ENCODE measurements around the gene TRAPPC4. TPM values are rescaled to one million over a fixed set of nuclear protein-coding genes. Genes with fewer than 3 reads are reported as not detected.
"Not testable (repeated sequence)": the region's sequence is repeated elsewhere in the genome, so short reads cannot be mapped to it uniquely, and the experiment has no call there.

The TRAPPC4 gene
- total RNA-seq, 6 experiments from 2014 or later: 71.7 to 92.6 (median 81.4) TPM

DNA sequence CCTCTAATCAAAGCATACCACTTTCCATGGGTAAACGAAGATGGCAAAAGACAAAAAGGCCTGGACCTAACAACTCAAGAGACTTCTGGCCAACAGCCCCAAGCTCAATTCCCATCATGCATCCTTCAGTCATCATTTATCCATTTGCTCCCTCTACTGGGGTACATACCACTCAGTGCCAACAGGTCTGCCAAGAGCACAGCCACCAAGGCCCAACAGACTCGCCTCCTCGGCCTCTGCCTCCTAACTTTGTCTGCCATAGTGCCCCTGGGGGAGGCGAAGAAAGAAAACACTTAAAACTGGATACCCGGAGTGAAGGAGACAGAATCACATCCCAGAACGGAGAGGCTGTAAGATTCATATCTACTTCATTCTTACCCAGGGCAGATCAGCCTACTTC, 37.3 kb downstream of the TRAPPC4 start:
- peaks cover 37% of the 10 kb centered on the region for H3K36me3 Mint-ChIP-seq (ENCODE audit: low read depth)
- peak overlapping the region; percentile 83 for H3K27ac Mint-ChIP-seq

DNA sequence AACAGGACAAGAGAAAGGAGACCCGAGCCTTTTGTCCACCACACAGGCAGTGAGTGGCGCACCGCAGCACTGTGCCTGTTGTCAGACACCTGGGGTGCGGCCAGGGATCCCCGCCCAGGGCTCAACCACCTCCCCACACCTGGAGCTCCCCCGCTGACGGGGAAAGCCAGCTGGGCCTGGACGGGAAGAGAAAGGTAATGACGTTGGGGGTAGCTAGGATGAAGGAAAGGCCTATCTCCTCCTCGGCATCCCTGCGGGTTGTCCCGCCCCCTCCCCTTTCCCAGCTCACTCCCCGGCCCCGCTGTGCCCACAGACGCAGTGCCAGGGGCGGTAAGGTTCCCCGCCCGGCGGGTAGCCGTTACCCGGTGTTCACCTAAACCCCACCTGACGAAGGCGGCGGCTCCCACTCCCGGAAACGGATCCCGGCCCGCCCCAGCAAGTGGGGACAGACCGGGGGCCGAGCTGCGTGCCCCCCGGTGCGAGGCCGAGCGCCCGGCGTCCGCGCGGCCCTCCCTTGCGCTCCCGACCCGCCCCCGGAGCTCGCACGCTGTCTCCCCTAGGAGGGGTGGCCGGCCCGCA, 37.9 kb downstream of the TRAPPC4 start:
- H3K27ac Mint-ChIP-seq: peak overlapping the region; percentile 92
- H3K36me3 Mint-ChIP-seq (ENCODE audit: low read depth): peaks cover 31% of the 10 kb centered on the region
- H3K4me3 Mint-ChIP-seq: peak overlapping the region; percentile 91
- DNase-seq: no peak
- no peaks in the 10 kb centered on the region for H3K9me3 Mint-ChIP-seq
- H3K27me3 Mint-ChIP-seq (ENCODE audit: insufficient read depth): peaks cover 1% of the 10 kb centered on the region; the same call in 1 of the 2 replicates
- TF ChIP-seq, protein P1, sequence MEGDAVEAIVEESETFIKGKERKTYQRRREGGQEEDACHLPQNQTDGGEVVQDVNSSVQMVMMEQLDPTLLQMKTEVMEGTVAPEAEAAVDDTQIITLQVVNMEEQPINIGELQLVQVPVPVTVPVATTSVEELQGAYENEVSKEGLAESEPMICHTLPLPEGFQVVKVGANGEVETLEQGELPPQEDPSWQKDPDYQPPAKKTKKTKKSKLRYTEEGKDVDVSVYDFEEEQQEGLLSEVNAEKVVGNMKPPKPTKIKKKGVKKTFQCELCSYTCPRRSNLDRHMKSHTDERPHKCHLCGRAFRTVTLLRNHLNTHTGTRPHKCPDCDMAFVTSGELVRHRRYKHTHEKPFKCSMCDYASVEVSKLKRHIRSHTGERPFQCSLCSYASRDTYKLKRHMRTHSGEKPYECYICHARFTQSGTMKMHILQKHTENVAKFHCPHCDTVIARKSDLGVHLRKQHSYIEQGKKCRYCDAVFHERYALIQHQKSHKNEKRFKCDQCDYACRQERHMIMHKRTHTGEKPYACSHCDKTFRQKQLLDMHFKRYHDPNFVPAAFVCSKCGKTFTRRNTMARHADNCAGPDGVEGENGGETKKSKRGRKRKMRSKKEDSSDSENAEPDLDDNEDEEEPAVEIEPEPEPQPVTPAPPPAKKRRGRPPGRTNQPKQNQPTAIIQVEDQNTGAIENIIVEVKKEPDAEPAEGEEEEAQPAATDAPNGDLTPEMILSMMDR (IDR thresholded peaks at IDR 0.05): no peak
- H3K4me1 Mint-ChIP-seq (ENCODE audit: low read depth): peaks cover 29% of the 10 kb centered on the region

More for the DNA sequence above, 37.3 kb downstream of the TRAPPC4 start:
- H3K9me3 Mint-ChIP-seq: no peaks in the 10 kb centered on the region
- peaks cover 1% of the 10 kb centered on the region; the same call in 1 of the 2 replicates for H3K27me3 Mint-ChIP-seq (ENCODE audit: insufficient read depth)
- DNase-seq: peak; percentile 56
- TF ChIP-seq, protein P1 (IDR thresholded peaks at IDR 0.05): peak; percentile 56
- H3K4me3 Mint-ChIP-seq: peak overlapping the region; percentile 91
- peaks cover 29% of the 10 kb centered on the region for H3K4me1 Mint-ChIP-seq (ENCODE audit: low read depth)

DNA sequence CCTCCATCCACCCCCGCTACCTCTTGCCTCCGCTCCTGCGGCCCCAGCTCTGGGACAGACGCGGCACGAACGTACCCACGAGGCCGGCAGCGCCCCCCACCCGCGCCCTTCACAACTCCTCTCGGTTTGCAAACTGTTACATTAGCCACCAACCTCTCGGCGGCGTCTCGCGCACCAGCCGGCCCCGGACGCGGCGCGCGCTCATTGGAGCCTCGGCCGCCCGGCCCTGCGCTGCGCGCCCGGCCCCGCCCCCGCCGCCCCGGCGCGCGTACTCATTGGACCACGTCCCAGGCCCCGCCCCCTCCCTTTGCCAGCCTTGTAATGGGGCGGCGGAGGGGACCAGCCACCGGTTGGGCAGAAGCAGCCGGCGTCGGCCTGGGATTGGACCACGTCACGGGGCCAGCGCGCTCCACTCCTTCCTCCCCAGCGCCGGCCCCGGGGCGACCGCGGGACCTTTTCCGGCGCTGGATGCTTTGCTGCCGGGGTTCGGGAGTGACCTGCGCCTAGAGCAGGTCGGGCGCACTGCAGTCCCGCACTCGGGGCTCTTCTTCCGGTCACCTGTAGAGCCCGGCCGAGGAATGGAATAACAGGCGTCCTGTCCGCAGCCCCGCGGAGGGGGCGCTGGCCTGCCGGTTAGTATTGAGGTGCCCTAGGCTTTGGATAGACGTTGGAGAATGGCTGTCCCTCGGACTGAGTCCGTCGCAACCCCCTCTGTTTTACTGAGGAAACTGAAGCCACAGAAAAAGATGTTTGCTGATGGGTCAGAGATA, 38.6 kb downstream of the TRAPPC4 start, which contains the start of gene HYOU1:
Gene HYOU1, minus strand, starts transcription at position 206 of the 770 bp plus-strand sequence. CDS start 1,045 bp downstream, outside the sequence.
- peaks cover 30% of the 10 kb centered on the region for H3K4me1 Mint-ChIP-seq (ENCODE audit: low read depth)

DNA sequence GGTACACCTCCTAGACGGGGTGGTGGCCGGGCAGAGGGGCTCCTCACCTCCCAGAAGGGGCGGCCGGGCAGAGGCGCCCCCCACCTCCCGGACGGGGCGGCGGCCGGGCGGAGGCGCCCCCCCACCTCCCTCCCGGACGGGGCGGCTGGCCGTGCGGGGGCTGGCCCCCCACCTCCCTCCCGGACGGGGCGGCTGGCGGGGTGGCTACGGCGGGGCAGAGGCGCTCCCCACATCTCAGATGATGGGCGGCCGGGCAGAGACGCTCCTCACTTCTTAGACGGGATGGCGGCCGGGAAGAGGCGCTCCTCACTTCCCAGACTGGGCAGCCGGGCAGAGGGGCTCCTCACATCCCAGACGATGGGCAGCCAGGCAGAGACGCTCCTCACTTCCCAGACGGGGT, 40.6 kb downstream of the TRAPPC4 start:
- H3K27ac Mint-ChIP-seq; H3K4me3 Mint-ChIP-seq; H3K27me3 Mint-ChIP-seq (ENCODE audit: insufficient read depth); H3K9me3 Mint-ChIP-seq; DNase-seq: not testable (repeated sequence)
- peaks cover 39% of the 10 kb centered on the region for H3K4me1 Mint-ChIP-seq (ENCODE audit: low read depth)
- H3K36me3 Mint-ChIP-seq (ENCODE audit: low read depth): peaks cover 11% of the 10 kb centered on the region

More for the DNA sequence above, 38.6 kb downstream of the TRAPPC4 start, which contains the start of gene HYOU1:
- peaks cover 1% of the 10 kb centered on the region; the same call in 1 of the 2 replicates for H3K27me3 Mint-ChIP-seq (ENCODE audit: insufficient read depth)
- peaks cover 28% of the 10 kb centered on the region for H3K36me3 Mint-ChIP-seq (ENCODE audit: low read depth)
- H3K4me3 Mint-ChIP-seq: peak within 1 kb of the TSS; percentile 91
- peak within 1 kb of the TSS; percentile 92 for H3K27ac Mint-ChIP-seq
- no peaks in the 10 kb centered on the region for H3K9me3 Mint-ChIP-seq
- DNase-seq: peak; percentile 93
- TF ChIP-seq, protein P1 (IDR thresholded peaks at IDR 0.05): peak; percentile 34

DNA sequence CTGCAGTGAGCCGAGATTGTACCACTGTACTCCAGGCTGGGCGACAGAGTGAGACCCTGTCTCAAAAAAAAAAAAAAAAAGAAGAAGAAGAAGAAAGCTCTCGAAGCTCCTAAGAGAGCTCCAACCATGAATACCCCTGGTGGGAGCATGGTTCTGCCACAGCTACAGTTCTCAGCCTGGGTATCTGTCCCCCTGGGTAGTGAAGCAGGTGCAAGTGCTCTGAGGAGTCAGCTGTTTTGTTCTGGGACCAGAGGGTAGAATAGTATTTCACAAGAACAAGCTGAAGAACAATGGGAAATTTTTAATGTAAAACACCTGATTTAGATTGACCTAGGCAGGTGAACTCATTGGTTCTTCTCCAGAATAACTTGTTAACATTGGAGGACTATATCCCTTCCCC, 42.7 kb downstream of the TRAPPC4 start:
- Mint-ChIP-seq H3K27me3 (ENCODE audit: insufficient read depth) (no peaks in the 10 kb centered on the region; the same call in 1 of the 2 replicates), H3K4me1 (ENCODE audit: low read depth) (peaks cover 35% of the 10 kb centered on the region), H3K4me3 (no peak overlapping the region), H3K36me3 (ENCODE audit: low read depth) (no peaks in the 10 kb centered on the region; the same call in 1 of the 2 replicates), H3K27ac (no peak overlapping the region; the same call in 1 of the 2 replicates), H3K9me3 (no peaks in the 10 kb centered on the region)
- TF ChIP-seq, protein P1 (IDR thresholded peaks at IDR 0.05): no peak
- DNase-seq: no peak

DNA sequence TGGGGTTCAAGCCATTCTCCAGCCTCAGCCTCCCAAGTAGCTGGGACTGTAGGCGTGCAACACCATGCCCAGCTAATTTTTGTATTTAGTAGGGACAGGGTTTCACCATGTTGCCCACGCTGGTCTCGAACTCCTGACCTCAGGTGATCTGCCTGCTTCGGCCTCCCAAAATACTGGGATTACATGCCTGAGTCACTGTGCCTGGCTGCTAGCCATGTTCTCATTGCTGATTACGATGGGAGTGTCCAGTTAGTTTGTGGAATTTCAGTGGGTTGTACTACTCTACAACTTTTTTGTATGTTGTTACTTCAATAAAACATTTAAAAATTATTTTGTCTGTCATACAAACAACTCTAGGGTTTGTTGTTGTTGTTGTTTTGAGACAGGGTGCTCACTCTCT, 44.2 kb downstream of the TRAPPC4 start:
- Mint-ChIP-seq H3K27me3 (ENCODE audit: insufficient read depth) (no peaks in the 10 kb centered on the region), H3K27ac (peak overlapping the region; percentile 83), H3K36me3 (ENCODE audit: low read depth) (peaks cover 1% of the 10 kb centered on the region; the same call in 1 of the 2 replicates), H3K4me1 (ENCODE audit: low read depth) (peaks cover 43% of the 10 kb centered on the region), H3K4me3 (no peak overlapping the region), H3K9me3 (no peaks in the 10 kb centered on the region)
- TF ChIP-seq, protein P1 (IDR thresholded peaks at IDR 0.05): no peak
- DNase-seq: peak; percentile 58
